GM19023 (cell line): ENCODE data around the gene PHF1.

ENCODE experiments used
- ATAC-seq: cut with Tn5 transposase; IDR thresholded peaks from one replicate; pipeline ENCODE4 v1.9.1; 2021; ENCODE audit warnings: mild to moderate bottlenecking, moderate library complexity; ENCODE audit not compliant: unreplicated experiment

PHF1 gene

DNA sequence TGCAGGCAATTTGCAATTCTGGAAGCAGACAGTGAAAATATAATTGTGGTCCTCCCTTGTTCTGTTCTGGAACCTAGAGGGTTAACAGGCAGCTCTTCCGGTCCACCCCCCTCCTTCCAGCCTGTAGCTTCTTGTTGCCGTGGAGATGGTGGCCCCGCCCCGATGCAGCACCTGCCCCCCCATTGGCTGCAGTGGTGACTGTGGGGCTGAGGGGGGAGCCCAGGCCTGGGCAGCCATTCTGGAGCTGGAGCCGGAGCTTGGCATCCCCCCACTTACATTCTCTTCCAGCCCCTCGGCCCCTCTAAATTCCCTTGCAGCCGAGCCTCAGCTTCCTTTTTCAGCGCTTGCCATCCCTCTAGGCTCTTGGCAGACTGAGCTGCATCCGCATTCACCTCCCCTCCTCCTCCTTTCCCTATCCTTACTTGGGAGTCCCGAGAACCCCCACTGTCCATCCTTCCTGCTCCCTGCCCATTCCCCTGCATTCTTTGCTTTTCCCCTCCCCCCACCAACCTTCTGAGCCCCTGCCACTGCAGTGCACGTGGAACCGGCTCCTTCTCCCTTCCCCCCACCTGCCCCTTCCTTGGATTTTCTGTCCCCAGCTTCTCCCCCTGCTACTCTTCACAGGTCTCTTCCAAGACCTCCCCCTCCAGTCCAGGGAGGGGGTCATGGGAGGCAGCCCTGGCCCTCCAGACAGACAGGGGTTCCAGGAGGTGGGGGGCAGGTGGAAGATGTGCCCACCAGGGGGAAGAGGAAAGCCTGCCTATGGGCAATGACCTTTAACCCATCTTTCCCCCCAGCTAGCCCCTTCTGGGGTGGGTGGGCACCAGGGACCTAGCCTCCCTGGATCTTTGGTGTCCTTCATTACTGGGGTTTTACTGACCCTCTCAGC, 20.4 kb downstream of the PHF1 start:
- peak; percentile 49 for ATAC-seq

DNA sequence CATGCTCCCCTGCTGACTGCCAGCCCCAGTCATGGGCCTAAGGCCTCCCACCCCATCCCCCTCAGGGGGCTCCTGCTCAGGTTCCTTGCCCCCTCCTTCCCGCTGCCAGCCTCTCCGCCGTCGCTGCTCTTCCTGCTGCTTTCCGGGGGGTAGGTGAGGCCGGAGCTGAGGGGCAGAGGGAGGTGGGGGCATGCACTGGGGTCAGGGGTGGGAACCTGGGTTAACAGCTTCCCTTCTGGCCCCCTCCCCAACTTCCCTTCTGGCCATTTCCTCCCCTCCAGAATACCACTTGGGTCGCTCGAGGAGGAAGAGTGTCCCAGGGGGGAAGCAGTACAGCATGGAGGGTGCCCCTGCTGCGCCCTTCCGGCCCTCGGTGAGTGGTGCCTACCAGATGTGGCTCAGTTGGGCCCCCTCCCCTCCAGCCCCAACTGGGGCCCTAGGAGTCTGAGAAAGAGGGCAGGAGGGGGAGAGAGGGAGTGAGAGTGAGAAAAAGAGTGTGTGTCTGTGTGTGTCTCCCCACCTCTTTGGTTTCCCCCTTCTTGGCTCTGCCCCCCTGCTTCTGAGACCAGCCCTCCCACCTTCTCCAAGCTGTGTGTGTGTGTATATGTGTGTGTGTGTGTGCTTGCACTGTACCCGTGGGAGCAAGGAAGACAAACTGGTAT, 21.2 kb downstream of the PHF1 start:
- ATAC-seq = no peak

- no peak for ATAC-seq
Measured at GRCh38 chr6:33432546-33432945, 21.7 kb downstream of the PHF1 start.

- ATAC-seq = no peak
Measured at GRCh38 chr6:33433001-33433543, 22.3 kb downstream of the PHF1 start.

DNA sequence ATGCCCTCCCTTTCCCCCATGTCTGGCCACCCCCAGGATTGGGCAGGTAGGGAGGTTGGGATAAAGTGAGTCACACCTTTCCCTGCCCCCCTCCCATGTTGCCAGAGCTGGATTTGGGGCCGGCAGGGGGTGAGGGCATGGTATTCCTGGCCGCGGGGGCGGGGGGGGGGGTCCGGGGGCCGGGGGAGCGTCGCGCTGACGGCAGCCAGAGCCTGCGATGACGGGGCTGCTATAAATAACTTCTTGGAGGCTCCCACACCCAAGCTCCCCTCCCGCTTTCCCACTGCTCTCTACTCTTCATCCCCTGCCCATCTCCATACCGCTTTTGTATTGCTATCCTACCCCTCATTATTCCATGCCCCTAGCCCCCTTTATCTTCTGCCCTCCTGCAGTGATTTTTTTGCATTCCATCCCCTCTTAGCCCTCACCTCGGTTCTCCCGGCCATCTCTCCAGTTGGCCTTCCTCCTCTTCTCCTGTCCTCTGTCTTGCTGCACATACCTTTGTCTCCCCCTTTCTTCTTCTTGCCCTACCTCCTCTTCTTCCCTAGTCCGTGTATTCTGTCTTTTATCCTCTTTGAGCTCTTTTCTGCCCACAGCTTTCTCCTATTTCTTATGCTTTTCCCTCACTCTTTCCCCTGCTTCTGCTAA, 22.9 kb downstream of the PHF1 start:
- ATAC-seq = no peak

DNA sequence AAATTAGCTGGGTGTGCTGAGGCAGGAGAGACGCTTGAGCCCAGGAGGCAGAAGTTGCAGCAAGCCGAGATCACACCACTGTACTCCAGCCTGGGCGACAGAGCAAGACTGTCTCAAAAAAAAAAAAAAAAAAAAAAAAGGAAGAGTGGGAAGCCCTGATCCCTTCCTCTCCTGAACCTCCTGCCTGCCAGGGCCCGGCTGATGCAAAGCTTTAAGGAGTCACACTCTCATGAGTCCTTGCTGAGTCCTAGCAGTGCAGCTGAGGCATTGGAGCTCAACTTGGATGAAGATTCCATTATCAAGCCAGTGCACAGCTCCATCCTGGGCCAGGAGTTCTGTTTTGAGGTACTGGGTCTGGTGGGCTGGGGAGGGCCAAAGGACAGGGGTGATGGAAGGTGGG, 24.1 kb downstream of the PHF1 start:
- ATAC-seq = no peak

- ATAC-seq = no peak
Measured at GRCh38 chr6:33437666-33438065, 26.9 kb downstream of the PHF1 start.

- ATAC-seq = no peak
Measured at GRCh38 chr6:33438978-33439594, 28.3 kb downstream of the PHF1 start.

- ATAC-seq = no peak
Measured at GRCh38 chr6:33439956-33440648, 29.3 kb downstream of the PHF1 start.

GRCh38 chr6:33440649-33441309, 30.0 kb downstream of the PHF1 start:
- no peak for ATAC-seq

DNA sequence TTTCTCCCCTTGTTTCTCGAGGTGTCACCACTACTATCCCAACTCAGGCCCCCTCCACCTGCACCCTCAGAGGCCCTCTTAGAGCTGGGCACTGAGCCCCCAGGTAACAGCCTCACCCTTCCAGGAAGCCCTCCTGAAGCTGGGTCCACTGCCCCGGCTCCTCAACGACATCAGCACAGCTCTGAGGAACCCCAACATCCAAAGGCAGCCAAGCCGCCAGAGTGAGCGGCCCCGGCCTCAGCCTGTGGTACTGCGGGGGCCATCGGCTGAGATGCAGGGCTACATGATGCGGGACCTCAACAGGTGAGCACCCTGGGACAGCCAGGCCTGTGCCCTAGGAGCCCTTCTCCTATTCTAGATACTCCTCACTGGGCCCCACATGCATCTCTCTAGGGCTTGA, 30.6 kb downstream of the PHF1 start:
- ATAC-seq = no peak

GRCh38 chr6:33442283-33442682, 31.5 kb downstream of the PHF1 start:
- ATAC-seq = no peak

GRCh38 chr6:33443025-33443424, 32.2 kb downstream of the PHF1 start:
- no peak for ATAC-seq

DNA sequence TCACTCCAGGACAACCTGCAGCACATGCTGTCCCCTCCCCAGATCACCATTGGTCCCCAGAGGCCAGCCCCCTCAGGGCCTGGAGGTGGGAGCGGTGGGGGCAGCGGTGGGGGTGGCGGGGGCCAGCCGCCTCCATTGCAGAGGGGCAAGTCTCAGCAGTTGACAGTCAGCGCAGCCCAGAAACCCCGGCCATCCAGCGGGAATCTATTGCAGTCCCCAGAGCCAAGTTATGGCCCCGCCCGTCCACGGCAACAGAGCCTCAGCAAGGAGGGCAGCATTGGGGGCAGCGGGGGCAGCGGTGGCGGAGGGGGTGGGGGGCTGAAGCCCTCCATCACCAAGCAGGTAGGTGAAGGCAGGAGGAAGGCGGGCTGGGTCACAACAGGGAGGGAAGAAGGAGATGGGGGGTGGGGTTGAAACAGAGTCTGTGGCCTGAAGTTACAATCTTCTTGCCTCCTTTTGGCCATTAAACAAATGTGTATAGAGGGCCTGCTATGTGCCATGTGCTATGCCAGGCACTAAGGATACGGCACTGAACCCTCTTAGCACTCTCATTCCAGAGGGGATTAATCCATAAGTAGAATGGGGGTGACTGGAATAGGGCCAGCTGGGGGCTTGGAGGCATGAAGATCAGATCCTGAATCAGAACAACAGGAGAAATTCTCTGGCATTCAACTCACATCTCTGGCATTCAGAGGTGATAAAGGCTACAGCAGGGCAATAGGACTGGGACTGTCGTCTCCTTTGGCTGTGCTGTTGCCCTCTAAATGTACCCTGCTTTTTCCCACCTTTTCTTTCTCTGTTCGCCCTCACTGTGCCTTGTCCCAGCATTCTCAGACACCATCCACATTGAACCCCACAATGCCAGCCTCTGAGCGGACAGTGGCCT, 33.0 kb downstream of the PHF1 start:
- ATAC-seq = no peak

DNA sequence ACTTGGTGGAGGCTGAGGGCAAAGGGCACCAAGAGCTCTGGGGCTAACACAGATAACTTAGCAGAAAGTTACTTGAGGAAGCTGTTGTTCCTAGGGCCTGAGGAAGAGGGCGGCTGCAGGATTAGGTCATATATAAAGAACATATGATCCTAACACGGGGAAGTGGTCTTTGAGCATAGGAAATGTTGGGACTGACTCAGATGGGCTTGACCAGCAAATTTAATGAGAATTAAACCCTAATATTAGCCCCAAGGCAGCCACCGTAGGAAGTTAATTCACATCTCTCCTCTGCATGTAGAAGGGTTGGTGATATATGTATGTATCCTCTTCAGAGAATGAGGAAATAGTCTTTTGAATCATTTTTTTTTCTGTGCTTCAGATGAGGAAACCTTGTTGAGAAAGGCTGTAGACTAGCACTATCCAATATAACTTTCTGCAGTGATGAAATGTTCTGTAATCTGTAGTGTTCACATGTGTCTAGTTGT, 34.3 kb downstream of the PHF1 start:
- ATAC-seq = no peak

- ATAC-seq = no peak
Measured at GRCh38 chr6:33446356-33446755, 35.5 kb downstream of the PHF1 start.

GRCh38 chr6:33450434-33450833, 39.6 kb downstream of the PHF1 start:
- ATAC-seq = no peak

DNA sequence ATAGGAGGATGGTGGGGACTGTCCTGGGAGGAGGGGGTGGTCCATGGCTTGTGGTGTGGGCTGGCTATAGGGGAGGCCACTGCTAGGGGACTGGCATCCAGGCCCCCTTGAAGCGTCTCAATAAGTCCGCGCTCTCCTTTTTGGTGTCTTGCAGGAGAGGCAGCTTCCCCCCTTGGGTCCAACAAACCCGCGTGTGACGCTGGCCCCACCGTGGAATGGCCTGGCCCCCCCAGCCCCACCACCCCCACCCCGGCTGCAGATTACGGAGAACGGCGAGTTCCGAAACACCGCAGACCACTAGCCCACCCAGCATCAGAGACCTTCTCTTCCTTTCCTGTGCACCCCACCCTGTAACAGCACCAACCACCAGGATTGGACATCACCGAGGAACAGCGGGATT, 40.8 kb downstream of the PHF1 start:
- ATAC-seq = no peak

GRCh38 chr6:33452496-33452895, 41.7 kb downstream of the PHF1 start:
- ATAC-seq = no peak
